HepG2 (cell line): ENCODE data around the gene SRGAP3. TPM values are rescaled to one million over a fixed set of nuclear protein-coding genes. Genes with fewer than 3 reads are reported as not detected.

Experiments
- ATAC-seq: fragments of 200-7000 bp; cut with Tn5 transposase; 3 replicates; pipeline ENCODE4 v1.9.1; 2020; ENCODE audit warnings: mild to moderate bottlenecking, moderate library complexity
- BruUV-seq: library from RNA; stranded (reverse); fragments of 400-500 nt; replicated peaks from 2 replicates; lab custom pipeline; 2021; lab: Mats Ljungman, UMichigan
- CTCF ChIA-PET: fragments of 300-600 bp; formaldehyde crosslinking; extraction: SDS; loops from one replicate; lab custom pipeline; 2021; ENCODE audit warnings: low total read pairs, inconsistent platforms, low intra/inter-chr PET ratio; lab: Yijun Ruan, JAX
- POLR2A ChIA-PET: fragments of 350-600 bp; sonication (Branson Sonifier 250); formaldehyde crosslinking; loops from one replicate; lab custom pipeline; 2020; ENCODE audit warnings: antibody characterized with exemption, inconsistent platforms; lab: Yijun Ruan, JAX
- DNase-seq: peaks from one replicate; pipeline ENCODE4 v3.0.0-alpha.2; 2015; ENCODE audit warnings: low spot score
- FAIRE-seq: peaks from 3 replicates; lab custom pipeline; 2011; peaks lifted over from hg19 to GRCh38; lab: Jason Lieb, UNC
- H2AFZ ChIP-seq: one replicate; pipeline ENCODE4 v1.6.1; 2011; ENCODE audit warnings: low read length, inconsistent platforms
- H3K27ac ChIP-seq: fragments of 300-600 bp; 3 replicates; pipeline ENCODE4 v1.8.0; 2011; ENCODE audit warnings: mixed run types, mild to moderate bottlenecking, mixed read lengths, low read length, inconsistent platforms; ENCODE audit not compliant: insufficient read depth; ENCODE audit errors: extremely low read length
- H3K27me3 ChIP-seq, 2 experiments: fragments of 200-600 bp in 1 of 2; 2 replicates in 1 of 2; 3 replicates in 1 of 2; pipeline versions ENCODE4 v1.6.0 to v1.8.0; 2011; ENCODE audit warnings: low read length in 2 of 2, mild to moderate bottlenecking in 2 of 2, moderate library complexity in 2 of 2, inconsistent platforms in 1 of 2; ENCODE audit not compliant: insufficient read depth in 2 of 2, control insufficient read depth in 1 of 2
- H3K36me3 ChIP-seq, 2 experiments: fragments of 200-600 bp in 1 of 2; replicated peaks in 1 of 2; 2 replicates in 1 of 2; 3 replicates in 1 of 2; pipeline versions ENCODE4 v1.5.1 to v1.8.0; 2011; ENCODE audit warnings: low read length in 2 of 2, inconsistent platforms in 1 of 2; ENCODE audit not compliant: insufficient read depth in 2 of 2, control insufficient read depth in 1 of 2
- H3K4me1 ChIP-seq: 2 replicates; pipeline ENCODE4 v1.5.1; 2012; ENCODE audit warnings: low read length, inconsistent platforms; ENCODE audit not compliant: insufficient read depth
- H3K4me2 ChIP-seq: 2 replicates; pipeline ENCODE4 v1.6.0; 2011; ENCODE audit warnings: low read depth, low read length, inconsistent platforms
- H3K4me3 ChIP-seq, 3 experiments: fragments of 200-600 bp in 1 of 3; sonication (generic), shearing (Covaris generic) in 1 of 3; replicated peaks in 1 of 3; 2 replicates each; pipeline ENCODE4 v1.5.1; 2011 to 2016; ENCODE audit warnings: low read length in 3 of 3, inconsistent platforms in 2 of 3, low read depth in 2 of 3, mild to moderate bottlenecking in 2 of 3, control low read depth in 1 of 3, mixed read lengths in 1 of 3; ENCODE audit not compliant: insufficient read depth in 1 of 3
- H3K79me2 ChIP-seq: one replicate; pipeline ENCODE4 v1.6.1; 2011; ENCODE audit warnings: low read length, inconsistent platforms; ENCODE audit not compliant: insufficient read depth
- H3K9ac ChIP-seq: 2 replicates; pipeline ENCODE4 v1.6.0; 2011; ENCODE audit warnings: mild to moderate bottlenecking, low read depth, low read length, inconsistent platforms; ENCODE audit not compliant: insufficient read depth
- H3K9me3 ChIP-seq: 2 replicates; pipeline ENCODE4 v1.5.1; 2012; ENCODE audit warnings: mild to moderate bottlenecking, low read length
- H4K20me1 ChIP-seq: 2 replicates; pipeline ENCODE4 v1.6.0; 2011; ENCODE audit warnings: inconsistent platforms, mild to moderate bottlenecking, low read length, moderate library complexity; ENCODE audit not compliant: insufficient read depth
- ISL2 ChIP-seq: sonication (generic); formaldehyde crosslinking; IDR thresholded peaks from 2 replicates; pipeline ENCODE4 v1.5.0; 2020; ENCODE audit warnings: missing genetic modification reagents
- NAIF1 ChIP-seq: sonication (generic); formaldehyde crosslinking; IDR thresholded peaks from 2 replicates; pipeline ENCODE4 v1.5.0; 2020; ENCODE audit warnings: mild to moderate bottlenecking, missing genetic modification reagents, borderline replicate concordance
- PHF20 ChIP-seq: sonication (generic); formaldehyde crosslinking; IDR thresholded peaks from 2 replicates; pipeline ENCODE4 v1.5.0; 2020; ENCODE audit warnings: mild to moderate bottlenecking, missing genetic modification reagents
- ZNF772 ChIP-seq: sonication (generic); formaldehyde crosslinking; IDR thresholded peaks from 2 replicates; pipeline ENCODE4 v1.5.0; 2020; ENCODE audit warnings: mild to moderate bottlenecking, missing genetic modification reagents
- WGBS: methylation state at CpG from one replicate; pipeline ENCODE4 v1.1.6; 2017; ENCODE audit warnings: low lambda C conversion rate; 5-methylcytosine and 5-hydroxymethylcytosine counted together
- in situ Hi-C: cut with HindIII; loops from 2 replicates; pipeline ENCODE4 v1.10.0; 2017; ENCODE audit warnings: low pct_unique_long_range_greater_than_20kb; ENCODE audit not compliant: extremely low pct_ligation_motif_present
- intact Hi-C: fragments of 100-400 bp; cut with micrococcal nuclease; formaldehyde crosslinking; loops from one replicate; pipeline ENCODE4 v1.10.0; 2022; ENCODE audit not compliant: unreplicated experiment
- polyA plus RNA-seq, 8 experiments: library from polyadenylated mRNA; depleted of rRNA in 3 of 8; stranded (reverse) in 7 of 8; unstranded in 1 of 8; fragments of >200 nt; fragmentation: Illumina TruSeq in 4 of 8; extraction: Trizol in 4 of 8; gene quantifications; 2 replicates each; pipeline versions ENCODE4 v1.2.1 to v1.2.3, GENCODE V29; 2011 to 2016; ENCODE audit warnings: low read depth in 4 of 8, missing spikeins in 1 of 8, mixed read lengths in 1 of 8; ENCODE audit not compliant: insufficient read depth in 1 of 8
- total RNA-seq, 5 experiments: library from RNA; depleted of rRNA; stranded (reverse); fragments of >200 nt; fragmentation: Illumina TruSeq; extraction: Trizol; gene quantifications; 2 replicates each; pipeline ENCODE4 v1.2.3, GENCODE V29; 2016; ENCODE audit warnings: low read depth in 1 of 5
- TF ChIP-seq, protein P1 (sequence below): sonication (generic); formaldehyde crosslinking; IDR thresholded peaks from 2 replicates; pipeline ENCODE4 v1.5.0; 2020; ENCODE audit warnings: mild to moderate bottlenecking, low read depth, missing genetic modification reagents, borderline replicate concordance
- TF ChIP-seq, protein P2 (sequence below): sonication (generic); formaldehyde crosslinking; IDR thresholded peaks from 2 replicates; pipeline ENCODE4 v1.8.0; 2022; ENCODE audit warnings: missing genetic modification reagents, mild to moderate bottlenecking, borderline replicate concordance

SRGAP3 gene
- total and polyA plus RNA-seq, 2 of the 13 experiments (the other 11 are each of a cell fraction or from before 2014, with no cell fraction given) = 1.2 to 1.4 TPM

DNA sequence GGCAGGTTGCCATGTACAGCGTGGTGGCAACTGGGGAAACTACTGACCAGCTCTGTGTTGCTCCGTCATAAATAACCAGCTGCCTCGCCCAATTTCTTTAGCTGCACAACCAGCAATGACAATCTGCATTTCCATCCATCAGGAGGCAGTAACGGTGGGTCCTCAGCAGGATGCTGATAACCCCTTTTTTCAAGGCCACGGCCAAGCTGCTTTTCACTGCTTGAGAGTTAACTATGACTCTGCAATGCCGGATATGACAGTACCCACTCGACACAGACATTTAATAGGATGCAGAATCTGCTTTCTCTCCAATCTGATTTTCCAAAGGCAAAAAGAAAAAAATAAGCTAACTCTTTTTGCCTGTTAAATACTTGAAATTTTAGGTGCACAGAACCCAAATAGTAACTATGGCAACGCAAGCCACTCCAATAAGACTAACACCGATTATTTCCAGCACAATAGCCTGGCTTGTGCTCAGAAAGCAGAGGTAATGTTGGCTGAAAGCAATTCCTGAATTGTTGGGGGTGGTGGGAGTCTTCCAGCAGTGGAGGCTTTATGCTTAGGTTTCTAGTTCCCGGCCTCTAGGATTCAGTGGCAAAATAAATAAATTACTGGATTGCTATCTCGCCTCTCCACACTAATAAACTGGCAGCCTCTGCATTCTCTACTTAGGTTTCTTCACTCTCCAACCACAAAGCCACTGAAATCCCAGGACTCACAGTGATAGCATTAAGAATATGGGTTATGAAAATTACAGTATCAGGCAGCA lies 31.2 kb upstream of the SRGAP3 start (continued):
- TF ChIP-seq, protein P1, sequence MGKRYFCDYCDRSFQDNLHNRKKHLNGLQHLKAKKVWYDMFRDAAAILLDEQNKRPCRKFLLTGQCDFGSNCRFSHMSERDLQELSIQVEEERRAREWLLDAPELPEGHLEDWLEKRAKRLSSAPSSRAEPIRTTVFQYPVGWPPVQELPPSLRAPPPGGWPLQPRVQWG (CRISPR knock-in tag) = no peak
- TF ChIP-seq NAIF1 (CRISPR knock-in tag) (no peak), ZNF772 (CRISPR knock-in tag) (no peak), PHF20 (CRISPR knock-in tag) (no peak)

DNA sequence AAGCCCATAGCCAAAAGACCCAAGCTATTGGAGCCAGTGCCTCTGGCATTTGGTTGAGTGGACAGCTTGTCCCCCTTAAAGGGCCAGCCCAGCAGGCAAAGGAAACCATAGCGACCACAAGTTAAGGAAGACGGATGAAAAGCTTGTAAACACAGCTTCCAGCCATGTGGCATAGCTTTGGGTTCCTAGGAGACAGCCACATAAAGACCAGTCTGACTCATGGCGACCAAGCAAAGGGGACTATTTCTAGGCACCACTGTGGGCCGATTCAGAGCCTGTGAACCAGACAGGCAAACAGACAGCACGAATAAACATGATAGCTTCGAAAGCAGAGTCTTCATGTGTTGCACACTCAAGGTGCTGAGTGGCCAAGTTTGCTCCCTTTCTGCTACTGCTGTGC lies 30.5 kb upstream of the SRGAP3 start:
- TF ChIP-seq, protein P2, sequence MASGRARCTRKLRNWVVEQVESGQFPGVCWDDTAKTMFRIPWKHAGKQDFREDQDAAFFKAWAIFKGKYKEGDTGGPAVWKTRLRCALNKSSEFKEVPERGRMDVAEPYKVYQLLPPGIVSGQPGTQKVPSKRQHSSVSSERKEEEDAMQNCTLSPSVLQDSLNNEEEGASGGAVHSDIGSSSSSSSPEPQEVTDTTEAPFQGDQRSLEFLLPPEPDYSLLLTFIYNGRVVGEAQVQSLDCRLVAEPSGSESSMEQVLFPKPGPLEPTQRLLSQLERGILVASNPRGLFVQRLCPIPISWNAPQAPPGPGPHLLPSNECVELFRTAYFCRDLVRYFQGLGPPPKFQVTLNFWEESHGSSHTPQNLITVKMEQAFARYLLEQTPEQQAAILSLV (CRISPR knock-in tag) = no peak
- no peak for TF ChIP-seq ISL2 (CRISPR knock-in tag)
- Histone ChIP-seq H3K27me3 (no peaks in the 10 kb centered on the region), H3K4me3 (no peak overlapping the region), H3K9me3 (no peaks in the 10 kb centered on the region), H2AFZ (no peak overlapping the region), H3K9ac (no peak overlapping the region), H3K79me2 (no peaks in the 10 kb centered on the region), H3K27ac (no peak overlapping the region), H4K20me1 (no peaks in the 10 kb centered on the region), H3K4me2 (no peak overlapping the region), H3K36me3 (no peaks in the 10 kb centered on the region), H3K4me1 (no peaks in the 10 kb centered on the region)
- POLR2A ChIA-PET = no interaction called here
- ATAC-seq (no peak), DNase-seq (no peak), FAIRE-seq (no peak)
- CTCF ChIA-PET = no interaction called here
- no TSS peak for BruUV-seq
- in situ Hi-C loops = no loop called here
- WGBS = 44% methylated on average over 4 of the region's 6 CpGs
- intact Hi-C loops = no loop called here
